GM12875 (cell line): Measurements from ENCODE around the gene CCDC92B.

Experiments used
- H3K4me3 ChIP-seq: one replicate; pipeline ENCODE4 v1.5.1; 2011; ENCODE audit warnings: low read depth, low read length, control low read depth
- CTCF ChIP-seq: IDR thresholded peaks from 2 replicates; pipeline ENCODE4 v1.5.1; 2011; ENCODE audit warnings: low read depth, mild to moderate bottlenecking, control low read depth, inconsistent platforms, low read length, moderate library complexity, borderline replicate concordance; ENCODE audit not compliant: insufficient read depth

CCDC92B gene

GRCh38 chr17:2695961-2696760 lies 53.3 kb downstream of the CCDC92B start:
- TF ChIP-seq CTCF = no peak
- no peak overlapping the region for H3K4me3 ChIP-seq

GRCh38 chr17:2695243-2695960 lies 54.0 kb downstream of the CCDC92B start:
- no peak for TF ChIP-seq CTCF

GRCh38 chr17:2694381-2695242 lies 54.8 kb downstream of the CCDC92B start:
- TF ChIP-seq CTCF = no peak
- H3K4me3 ChIP-seq = no peak overlapping the region

More at GRCh38 chr17:2695243-2695960, 54.0 kb downstream of the CCDC92B start:
- H3K4me3 ChIP-seq = no peak overlapping the region

- no peak overlapping the region for H3K4me3 ChIP-seq
- no peak for TF ChIP-seq CTCF
Observed at GRCh38 chr17:2693561-2694380, 55.7 kb downstream of the CCDC92B start.

DNA sequence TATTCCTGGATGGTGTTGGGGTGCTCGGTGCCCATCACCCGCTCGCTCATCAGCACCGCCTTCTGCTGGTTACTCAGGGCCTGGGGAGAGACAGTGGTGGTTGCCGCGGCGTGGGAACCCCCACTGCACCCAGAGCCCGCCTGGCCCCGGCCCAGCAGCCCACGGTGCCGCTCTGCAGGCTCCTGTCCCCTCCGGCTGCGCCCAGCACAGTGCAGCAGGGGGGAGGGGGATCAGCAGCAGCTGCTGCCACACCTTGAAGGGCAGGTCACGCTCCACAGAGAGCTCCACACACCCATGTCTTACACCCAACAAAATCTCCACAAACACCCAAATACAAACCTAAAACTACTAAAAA lies 56.7 kb downstream of the CCDC92B start:
- no peak for TF ChIP-seq CTCF
- H3K4me3 ChIP-seq = no peak overlapping the region

GRCh38 chr17:2691965-2692780 lies 57.3 kb downstream of the CCDC92B start:
- no peak overlapping the region for H3K4me3 ChIP-seq
- TF ChIP-seq CTCF = no peak
